Kidney (tissue), 14 donors: Measurements from ENCODE around the gene CCM2. TPM values are rescaled to one million over a fixed set of nuclear protein-coding genes. Genes with fewer than 3 reads are reported as not detected.

ENCODE experiments used
- DNase-seq, 5 donors: peaks; one replicate each; pipeline ENCODE4 v3.0.0-alpha.2; 2013 to 2020
- FAIRE-seq: peaks from 2 replicates; lab custom pipeline; 2012; peaks lifted over from hg19 to GRCh38; lab: Jason Lieb, UNC
- H3K27ac ChIP-seq, 2 donors: one replicate each; pipeline ENCODE4 v1.7.0; 2013; ENCODE audit warnings: low read depth in 2 of 2, low read length in 2 of 2, inconsistent platforms in 1 of 2
- H3K27me3 ChIP-seq: one replicate; pipeline ENCODE4 v1.7.1; 2013; ENCODE audit warnings: low read length, inconsistent platforms; ENCODE audit not compliant: control insufficient read depth, insufficient read depth
- H3K36me3 ChIP-seq, 3 donors: one replicate each; pipeline versions ENCODE4 v1.7.0 to v1.7.1; 2013; ENCODE audit warnings: low read length in 3 of 3, control low read depth in 1 of 3, inconsistent platforms in 1 of 3; ENCODE audit not compliant: insufficient read depth in 3 of 3, control insufficient read depth in 2 of 3
- H3K4me1 ChIP-seq, 3 donors: one replicate each; pipeline versions ENCODE4 v1.7.0 to v1.7.1; 2013; ENCODE audit warnings: low read length in 3 of 3, inconsistent platforms in 1 of 3, low read depth in 1 of 3; ENCODE audit not compliant: control insufficient read depth in 2 of 3, insufficient read depth in 2 of 3
- H3K4me3 ChIP-seq, 3 donors: one replicate each; pipeline versions ENCODE4 v1.7.0 to v1.8.1; 2013; ENCODE audit warnings: low read length in 3 of 3, control low read depth in 1 of 3, inconsistent platforms in 1 of 3
- H3K9ac ChIP-seq, 3 donors: one replicate each; pipeline versions ENCODE4 v1.7.0 to v1.7.1; 2013; ENCODE audit warnings: low read length in 3 of 3, control low read depth in 1 of 3, inconsistent platforms in 1 of 3
- H3K9me3 ChIP-seq, 3 donors: one replicate each; pipeline versions ENCODE4 v1.7.0 to v1.7.1; 2013; ENCODE audit warnings: low read length in 3 of 3, control low read depth in 1 of 3, inconsistent platforms in 1 of 3; ENCODE audit not compliant: control insufficient read depth in 2 of 3, insufficient read depth in 1 of 3
- CTCF ChIP-seq: IDR thresholded peaks from 3 replicates; pipeline ENCODE4 v1.5.1; 2012; ENCODE audit warnings: mild to moderate bottlenecking, moderate library complexity, borderline replicate concordance; ENCODE audit not compliant: insufficient read depth; ENCODE audit errors: extremely low read depth
- intact Hi-C: fragments of 100-400 bp; cut with DNase I; formaldehyde crosslinking; loops from one replicate; pipeline ENCODE4 v1.11.1; 2022
- polyA plus RNA-seq: library from polyadenylated mRNA; stranded (reverse); fragments of 350-450 nt; fragmentation: Illumina TruSeq; extraction: RNeasy Lipid Tissue Mini Kit (QIAGEN cat#74804); gene quantifications from one replicate; pipeline ENCODE4 v1.2.3, GENCODE V29; 2014; ENCODE audit warnings: low read depth, low replicate concordance; ENCODE audit not compliant: insufficient read depth
- total RNA-seq: library from RNA; stranded (reverse); fragmentation: NEBNext Ultra II Directional; extraction: Animal tissue kit (Norgen Biotek cat#: 25700); gene quantifications from one replicate; pipeline ENCODE4 v1.2.1, GENCODE V29; 2021
- donor health status: control.
- donor health status: control.
- donor health status: control.
- donor health status: control.
- donor health status: control.
- donor health status: DM: yes; HTN: yes; CAD: no.
- donor health status: Normal renal cell carcinoma (clear cell type).

The CCM2 gene
- total and polyA plus RNA-seq, 2 donors from 2014 or later = 35.0 to 37.8 TPM

GRCh38 chr7:45039106-45039505 lies 39.1 kb downstream of the CCM2 start:
- FAIRE-seq = no peak
- Histone ChIP-seq H3K4me1 (peaks cover 0 to 2% (median 0%) of the 10 kb centered on the region in 3 donors), H3K36me3 (peaks cover 0 to 8% (median 2%) of the 10 kb centered on the region in 3 donors), H3K9me3 (no peaks in the 10 kb centered on the region), H3K9ac (no peak overlapping the region), H3K4me3 (no peak overlapping the region), H3K27me3 (no peaks in the 10 kb centered on the region), H3K27ac (no peak overlapping the region)
- intact Hi-C loops = no loop called here
- DNase-seq = no peak
- no peak for TF ChIP-seq CTCF

GRCh38 chr7:45044338-45044737 lies 44.3 kb downstream of the CCM2 start:
- Histone ChIP-seq H3K27ac (no peak overlapping the region), H3K36me3 (peaks cover 0 to 8% (median 4%) of the 10 kb centered on the region in 3 donors), H3K9ac (no peak overlapping the region), H3K9me3 (no peaks in the 10 kb centered on the region), H3K4me1 (no peaks in the 10 kb centered on the region), H3K27me3 (no peaks in the 10 kb centered on the region), H3K4me3 (no peak overlapping the region)
- TF ChIP-seq CTCF = no peak
- DNase-seq = no peak
- intact Hi-C loops = no loop called here
- no peak for FAIRE-seq

- no peaks in the 10 kb centered on the region for H3K27me3 ChIP-seq
- DNase-seq (no peak), FAIRE-seq (no peak)
- no peak for TF ChIP-seq CTCF
- no peak overlapping the region for H3K27ac ChIP-seq
- intact Hi-C loops = no loop called here
- no peak overlapping the region for H3K9ac ChIP-seq
- no peak overlapping the region for H3K4me3 ChIP-seq
- H3K9me3 ChIP-seq = no peaks in the 10 kb centered on the region
- no peaks in the 10 kb centered on the region for H3K4me1 ChIP-seq
- peaks cover 0 to 8% (median 0%) of the 10 kb centered on the region in 3 donors for H3K36me3 ChIP-seq
Measured at GRCh38 chr7:45048748-45049147, 48.7 kb downstream of the CCM2 start.

- Histone ChIP-seq H3K4me1 (no peaks in the 10 kb centered on the region), H3K9ac (no peak overlapping the region), H3K36me3 (peaks cover 0 to 8% (median 0%) of the 10 kb centered on the region in 3 donors), H3K27me3 (no peaks in the 10 kb centered on the region), H3K4me3 (no peak overlapping the region), H3K27ac (no peak overlapping the region), H3K9me3 (no peaks in the 10 kb centered on the region)
- intact Hi-C loops = no loop called here
- TF ChIP-seq CTCF = no peak
- DNase-seq = no peak
- no peak for FAIRE-seq
Measured at GRCh38 chr7:45050198-45050597, 50.2 kb downstream of the CCM2 start.
